T-cell (primary cell): ENCODE results near the gene ADIRF. TPM values are rescaled to one million over a fixed set of nuclear protein-coding genes. Genes with fewer than 3 reads are reported as not detected.

ENCODE experiments used
- ATAC-seq, 4 experiments: fragments of 200-7000 bp in 3 of 4; fragments of 150-1000 bp in 1 of 4; cut with Tn5 transposase; replicated peaks in 1 of 4; 1 replicate in 3 of 4; 2 replicates in 1 of 4; pipeline ENCODE4 v1.10.0; 2021; ENCODE audit warnings: moderate library complexity in 3 of 4, mild to moderate bottlenecking in 2 of 4, moderate number of reproducible peaks in 1 of 4
- CTCF ChIA-PET, 2 donors: fragments of 300-600 bp; sonication (Branson Sonifier 250); formaldehyde crosslinking; loops; one replicate each; lab custom pipeline; 2022; ENCODE audit warnings: antibody characterized with exemption in 2 of 2; lab: Charles Lee
- POLR2A ChIA-PET, 2 donors: fragments of 300-600 bp; sonication (Branson Sonifier 250); formaldehyde crosslinking; loops; one replicate each; lab custom pipeline; 2022; ENCODE audit warnings: antibody characterized with exemption in 2 of 2; lab: Charles Lee
- DNase-seq, 35 experiments: peaks; one replicate each; pipeline versions ENCODE4 v3.0.0 to v3.0.0-alpha.2; 2013 to 2023
- H3K27ac ChIP-seq: one replicate; pipeline ENCODE4 v1.5.1; 2013; ENCODE audit warnings: low read length
- H3K27me3 ChIP-seq, 2 experiments: replicated peaks in 1 of 2; 1 replicate in 1 of 2; 2 replicates in 1 of 2; pipeline versions ENCODE4 v1.6.1 to v1.7.0; 2013; ENCODE audit warnings: low read length in 1 of 2, mixed read lengths in 1 of 2; ENCODE audit not compliant: control insufficient read depth in 2 of 2, insufficient read depth in 2 of 2; ENCODE audit errors: extremely low read depth in 1 of 2
- H3K36me3 ChIP-seq, 2 donors: 1 replicate in 1 of 2; 2 replicates in 1 of 2; pipeline versions ENCODE4 v1.6.1 to v1.7.0; 2013; ENCODE audit warnings: low read length in 1 of 2; ENCODE audit not compliant: control insufficient read depth in 2 of 2, insufficient read depth in 1 of 2; ENCODE audit errors: extremely low read depth in 1 of 2
- H3K4me1 ChIP-seq, 2 experiments: 1 replicate in 1 of 2; 2 replicates in 1 of 2; pipeline versions ENCODE4 v1.6.1 to v1.7.0; 2013; ENCODE audit warnings: low read length in 2 of 2, mixed read lengths in 1 of 2; ENCODE audit not compliant: insufficient read depth in 2 of 2, control insufficient read depth in 1 of 2; ENCODE audit errors: extremely low read depth in 1 of 2
- H3K4me3 ChIP-seq, 2 donors: 1 replicate in 1 of 2; 2 replicates in 1 of 2; pipeline versions ENCODE4 v1.5.1 to v1.7.0; 2013; ENCODE audit warnings: mild to moderate bottlenecking in 2 of 2, low read length in 1 of 2, moderate library complexity in 1 of 2; ENCODE audit not compliant: control insufficient read depth in 1 of 2; ENCODE audit errors: extremely low read depth in 1 of 2
- H3K9me3 ChIP-seq: 2 replicates; pipeline ENCODE4 v1.7.0; 2013
- H3K27ac Mint-ChIP-seq, 2 donors: one replicate each; pipeline ENCODE4 v1.8.0; 2020 to 2021; ENCODE audit warnings: mild to moderate bottlenecking in 2 of 2, mixed read lengths in 2 of 2
- H3K27me3 Mint-ChIP-seq, 2 donors: one replicate each; pipeline ENCODE4 v1.8.0; 2021 to 2022; ENCODE audit warnings: mixed read lengths in 2 of 2
- H3K36me3 Mint-ChIP-seq: one replicate; pipeline ENCODE4 v1.8.0; 2021; ENCODE audit warnings: mixed read lengths
- H3K4me1 Mint-ChIP-seq, 3 donors: one replicate each; pipeline ENCODE4 v1.8.0; 2020 to 2022; ENCODE audit warnings: mixed read lengths in 3 of 3, mild to moderate bottlenecking in 1 of 3
- H3K4me3 Mint-ChIP-seq, 3 donors: one replicate each; pipeline ENCODE4 v1.8.0; 2020 to 2022; ENCODE audit warnings: mild to moderate bottlenecking in 3 of 3, mixed read lengths in 3 of 3, moderate library complexity in 3 of 3
- H3K9me3 Mint-ChIP-seq, 3 donors: one replicate each; pipeline ENCODE4 v1.8.0; 2020 to 2022; ENCODE audit warnings: mixed read lengths in 3 of 3
- WGBS: methylation state at CpG from one replicate; pipeline ENCODE4 v1.1.5; 2013; ENCODE audit warnings: missing lambda C conversion rate; ENCODE audit not compliant: insufficient coverage; 5-methylcytosine and 5-hydroxymethylcytosine counted together
- total RNA-seq, 35 experiments: library from RNA in 6 of 35; stranded (reverse) in 6 of 35; fragments of 120-200 nt in 1 of 35; gene quantifications; one replicate each; pipeline versions ENCODE4 v1.2.1 to v1.2.4 and lab custom pipeline; 2013 to 2026

ADIRF gene
- total RNA-seq, 5 donors from 2014 or later (not counting 1 experiment from before 2014, with no cell fraction given) = 0.41 to 0.76 (median 0.66) TPM; not detected in 2

- no peak overlapping the region for H3K4me3 ChIP-seq
- H3K27ac ChIP-seq = no peak overlapping the region
- Mint-ChIP-seq H3K4me1 (peaks cover 0 to 5% (median 0%) of the 10 kb centered on the region in 3 donors), H3K36me3 (no peaks in the 10 kb centered on the region), H3K4me3 (no peak overlapping the region), H3K27ac (no peak overlapping the region), H3K27me3 (no peaks in the 10 kb centered on the region), H3K9me3 (no peaks in the 10 kb centered on the region)
- DNase-seq (no peak), ATAC-seq (no peak)
- no peaks in the 10 kb centered on the region for H3K36me3 ChIP-seq
- ChIA-PET CTCF (interaction anchor here in 1 of 2 donors (1.3 kb wide), 1 partner anchor 22 kb away, joined by 3 read pairs; no protein-coding TSS in a partner anchor), POLR2A (interaction anchor here in 1 of 2 donors (0.6 to 0.7 kb wide), 2 partner anchors 11 to 87 kb away, joined by 4 to 9 read pairs; no protein-coding TSS in a partner anchor)
- WGBS = 75% methylated on average over 1 of the region's 2 CpGs
- peaks cover 0 to 32% of the 10 kb centered on the region in 2 experiments for H3K27me3 ChIP-seq
- peaks cover 6 to 36% of the 10 kb centered on the region in 2 experiments for H3K4me1 ChIP-seq
- no peaks in the 10 kb centered on the region for H3K9me3 ChIP-seq
These were observed 8.6 kb upstream of the ADIRF start for GRCh38 chr10:86959737-86960002.

- H3K4me1 Mint-ChIP-seq = peaks cover 0 to 7% (median 0%) of the 10 kb centered on the region in 3 donors
- WGBS = 71% methylated on average over 19 of the region's 37 CpGs
- no peak overlapping the region for H3K27ac ChIP-seq
- POLR2A ChIA-PET = interaction anchor here in 1 of 2 donors (0.6 to 0.7 kb wide), 2 partner anchors 10 to 87 kb away, joined by 4 to 9 read pairs; no protein-coding TSS in a partner anchor
- H3K4me1 ChIP-seq = peaks cover 6 to 33% of the 10 kb centered on the region in 2 experiments
- ATAC-seq (peak; percentile 67 to 88 (median 70)), DNase-seq (peak in 7 of 35 experiments; percentile 10 to 66 (median 22))
- no peaks in the 10 kb centered on the region for H3K27me3 Mint-ChIP-seq
- no peaks in the 10 kb centered on the region for H3K9me3 ChIP-seq
- no peaks in the 10 kb centered on the region for H3K36me3 Mint-ChIP-seq
- H3K4me3 ChIP-seq = no peak overlapping the region
- H3K36me3 ChIP-seq = no peaks in the 10 kb centered on the region
- no peak overlapping the region for H3K4me3 Mint-ChIP-seq
- H3K27ac Mint-ChIP-seq = no peak overlapping the region
- CTCF ChIA-PET = interaction anchor here in 1 of 2 donors (1.3 kb wide), 2 partner anchors 14 to 23 kb away, joined by 3 to 4 read pairs; no protein-coding TSS in a partner anchor
- H3K9me3 Mint-ChIP-seq = no peaks in the 10 kb centered on the region
- peaks cover 0 to 34% of the 10 kb centered on the region in 2 experiments for H3K27me3 ChIP-seq
These were observed 8.0 kb upstream of the ADIRF start for GRCh38 chr10:86960003-86960862.

- Mint-ChIP-seq H3K9me3 (no peaks in the 10 kb centered on the region), H3K27me3 (no peaks in the 10 kb centered on the region), H3K4me1 (peaks cover 4 to 13% (median 6%) of the 10 kb centered on the region in 3 donors), H3K4me3 (no peak overlapping the region), H3K27ac (no peak overlapping the region), H3K36me3 (no peaks in the 10 kb centered on the region)
- Histone ChIP-seq H3K27me3 (peaks cover 0 to 34% of the 10 kb centered on the region in 2 experiments), H3K4me1 (peaks cover 0 to 31% of the 10 kb centered on the region in 2 experiments), H3K27ac (no peak overlapping the region), H3K9me3 (no peaks in the 10 kb centered on the region), H3K4me3 (no peak overlapping the region), H3K36me3 (no peaks in the 10 kb centered on the region)
- ChIA-PET CTCF (interaction anchor here in 1 of 2 donors (1.3 kb wide), 2 partner anchors 15 to 24 kb away, joined by 3 to 4 read pairs; no protein-coding TSS in a partner anchor), POLR2A (no interaction called here)
- DNase-seq (no peak), ATAC-seq (no peak)
- 100% methylated on average over 2 of the region's 9 CpGs for WGBS
These were observed 7.3 kb upstream of the ADIRF start for GRCh38 chr10:86960863-86961434.

- peaks cover 0 to 34% of the 10 kb centered on the region in 2 experiments for H3K27me3 ChIP-seq
- H3K27me3 Mint-ChIP-seq = no peaks in the 10 kb centered on the region
- H3K9me3 ChIP-seq = no peaks in the 10 kb centered on the region
- no peak overlapping the region for H3K4me3 Mint-ChIP-seq
- DNase-seq = peak in 1 of 35 experiments; percentile 1
- H3K4me1 ChIP-seq = peaks cover 2 to 32% of the 10 kb centered on the region in 2 experiments
- ATAC-seq = no peak
- H3K27ac ChIP-seq = no peak overlapping the region
- WGBS = 89% methylated on average over 11 of the region's 12 CpGs
- H3K9me3 Mint-ChIP-seq = no peaks in the 10 kb centered on the region
- H3K27ac Mint-ChIP-seq = no peak overlapping the region
- H3K36me3 Mint-ChIP-seq = no peaks in the 10 kb centered on the region
- ChIA-PET CTCF (no interaction called here), POLR2A (no interaction called here)
- no peaks in the 10 kb centered on the region for H3K36me3 ChIP-seq
- peaks cover 10 to 17% (median 12%) of the 10 kb centered on the region in 3 donors for H3K4me1 Mint-ChIP-seq
- H3K4me3 ChIP-seq = no peak overlapping the region
These were observed 6.7 kb upstream of the ADIRF start for GRCh38 chr10:86961481-86962091.

GRCh38 chr10:86962136-86962980 lies 5.9 kb upstream of the ADIRF start:
- Histone ChIP-seq H3K4me1 (peaks cover 2 to 39% of the 10 kb centered on the region in 2 experiments), H3K9me3 (no peaks in the 10 kb centered on the region), H3K4me3 (no peak overlapping the region), H3K27ac (no peak overlapping the region), H3K27me3 (peaks cover 0 to 34% of the 10 kb centered on the region in 2 experiments), H3K36me3 (no peaks in the 10 kb centered on the region)
- peak in 1 of 35 experiments; percentile 18 for DNase-seq
- no peak for ATAC-seq
- Mint-ChIP-seq H3K36me3 (no peaks in the 10 kb centered on the region), H3K9me3 (no peaks in the 10 kb centered on the region), H3K27me3 (no peaks in the 10 kb centered on the region), H3K4me1 (peaks cover 12 to 21% (median 15%) of the 10 kb centered on the region in 3 donors), H3K27ac (no peak overlapping the region), H3K4me3 (no peak overlapping the region)
- POLR2A ChIA-PET = no interaction called here
- CTCF ChIA-PET = no interaction called here
- 82% methylated on average over 3 of the region's 7 CpGs for WGBS
